NOMO-1 treated with dmso at 0.1 percent for 144 hours (cell line): ENCODE results near the gene CNTN4.
"Not testable (repeated sequence)": the region's sequence is repeated elsewhere in the genome, so short reads cannot be mapped to it uniquely, and the experiment has no call there.

Experiments
- DNase-seq: peaks from one replicate; lab custom pipeline; 2025; ENCODE audit not compliant: unreplicated experiment; lab: John Stamatoyannopoulos, UW

Gene CNTN4

GRCh38 chr3:2774481-2775249 lies 676.0 kb downstream of the CNTN4 start:
- DNase-seq = no peak

- no peak for DNase-seq
Measured at GRCh38 chr3:2783261-2783660, 684.6 kb downstream of the CNTN4 start.

- DNase-seq = no peak
Measured at GRCh38 chr3:2784627-2785026, 686.0 kb downstream of the CNTN4 start.

- DNase-seq = no peak
Measured at GRCh38 chr3:2790266-2790815, 691.7 kb downstream of the CNTN4 start.

- DNase-seq = no peak
Measured at GRCh38 chr3:2792432-2792831, 693.8 kb downstream of the CNTN4 start.

- no peak for DNase-seq
Measured at GRCh38 chr3:2793987-2794386, 695.3 kb downstream of the CNTN4 start.

- no peak for DNase-seq
Measured at GRCh38 chr3:2802429-2802828, 703.8 kb downstream of the CNTN4 start.

GRCh38 chr3:2807514-2807913 lies 708.8 kb downstream of the CNTN4 start:
- DNase-seq = no peak

GRCh38 chr3:2810723-2811122 lies 712.1 kb downstream of the CNTN4 start:
- no peak for DNase-seq

GRCh38 chr3:2819571-2819970 lies 720.9 kb downstream of the CNTN4 start:
- DNase-seq = no peak

GRCh38 chr3:2820982-2821381 lies 722.3 kb downstream of the CNTN4 start:
- DNase-seq = not testable (repeated sequence)

- DNase-seq = no peak
Measured at GRCh38 chr3:2822611-2823010, 723.9 kb downstream of the CNTN4 start.

- DNase-seq = peak; percentile 3
Measured at GRCh38 chr3:2823031-2823430, 724.4 kb downstream of the CNTN4 start.

GRCh38 chr3:2823437-2824211 lies 725.0 kb downstream of the CNTN4 start:
- DNase-seq = no peak

GRCh38 chr3:2826036-2826435 lies 727.4 kb downstream of the CNTN4 start:
- no peak for DNase-seq

GRCh38 chr3:2826453-2826852 lies 727.8 kb downstream of the CNTN4 start:
- no peak for DNase-seq

- no peak for DNase-seq
Measured at GRCh38 chr3:2837239-2837638, 738.6 kb downstream of the CNTN4 start.

GRCh38 chr3:2837910-2838309 lies 739.2 kb downstream of the CNTN4 start:
- no peak for DNase-seq

GRCh38 chr3:2838546-2839157 lies 740.0 kb downstream of the CNTN4 start:
- no peak for DNase-seq

GRCh38 chr3:2839876-2840275 lies 741.2 kb downstream of the CNTN4 start:
- no peak for DNase-seq

GRCh38 chr3:2847062-2847841 lies 748.6 kb downstream of the CNTN4 start:
- no peak for DNase-seq
